ENCODE results near the gene KCTD14. TPM values are rescaled to one million over a fixed set of nuclear protein-coding genes. Genes with fewer than 3 reads are reported as not detected.
A peak's percentile ranks its signal among the peaks of the same experiment; 100 is the strongest.

Gene KCTD14
- total and polyA plus RNA-seq, 2 of the 8 experiments (the other 6 are each of a cell fraction or from before 2014, with no cell fraction given), result 21.6 to 24.9 TPM

DNA sequence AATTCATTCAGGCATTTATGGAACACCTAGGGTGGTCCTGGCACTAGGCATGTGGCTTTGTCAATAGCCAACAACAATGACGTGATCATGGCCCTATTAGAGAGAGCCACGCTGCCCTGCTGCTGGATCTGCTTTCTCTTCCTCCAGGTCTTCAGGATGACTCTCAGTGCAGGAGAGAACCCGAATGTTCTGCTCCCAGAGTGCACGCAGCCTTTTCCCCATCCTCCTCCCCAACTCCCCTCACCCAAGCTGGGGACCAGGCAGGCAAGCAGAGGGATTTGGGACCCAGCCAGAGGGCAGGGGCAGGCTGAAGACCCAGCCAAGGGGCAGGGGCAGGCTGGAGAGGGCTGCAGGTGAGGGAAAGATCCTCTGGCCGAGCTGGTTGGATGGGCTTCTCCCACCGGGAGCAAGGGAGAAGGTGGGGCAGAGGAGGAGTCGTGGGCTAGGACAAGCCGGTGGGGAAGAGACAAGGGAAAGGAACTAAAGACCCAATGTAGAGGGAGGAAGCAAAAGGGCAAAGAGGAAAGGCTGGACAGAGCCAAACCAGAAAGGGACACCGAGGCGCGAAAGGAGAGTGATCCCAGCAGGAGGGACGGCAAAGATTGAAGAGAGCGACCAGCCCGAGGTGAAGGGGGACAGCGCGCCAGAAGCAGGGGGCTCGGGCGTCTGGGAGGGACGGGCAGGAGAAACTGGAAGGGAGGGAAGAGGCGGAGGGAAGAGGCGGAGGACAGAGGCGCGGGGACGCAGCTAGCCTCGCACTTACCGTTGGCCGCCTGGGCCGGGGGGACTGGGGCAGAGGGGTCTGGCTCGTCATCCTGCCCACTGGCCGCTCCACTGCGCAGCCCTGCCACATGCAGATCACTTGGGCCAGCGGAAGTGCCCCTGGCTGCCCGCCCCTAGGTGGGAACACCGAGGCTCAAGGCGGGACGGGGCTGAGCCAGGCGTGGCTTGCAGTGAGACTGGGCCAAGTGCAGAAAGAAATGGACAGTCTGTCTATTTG is at the start of gene KCTD14 (continued):
- TF ChIP-seq PHF8 (conservative IDR thresholded peaks at IDR 0.05; ENCODE audit: low read depth, low read length), result peak; percentile 46; the same call in 1 of the 2 replicates
- no peak for TF ChIP-seq JUN (IDR thresholded peaks at IDR 0.05; ENCODE audit: low read depth, low read length)
- TF ChIP-seq POU5F1 (IDR thresholded peaks at IDR 0.05; ENCODE audit: low read depth, low read length), result no peak
- TF ChIP-seq SAP30 (IDR thresholded peaks at IDR 0.05; ENCODE audit: insufficient read depth, insufficient replicate concordance, low read length), result no peak
- no peak for TF ChIP-seq ASH2L (IDR thresholded peaks at IDR 0.05; ENCODE audit: low read length)
- TF ChIP-seq RBBP5 (IDR thresholded peaks at IDR 0.05; ENCODE audit: borderline replicate concordance, low read depth, low read length), result peak; percentile 90; the same call in 1 of the 2 replicates
- peak; percentile 34; the same call in 1 of the 2 replicates for TF ChIP-seq TBP (IDR thresholded peaks at IDR 0.05; ENCODE audit: low read depth, low read length)
- peak; percentile 24; the same call in 1 of the 2 replicates for TF ChIP-seq SUZ12 (IDR thresholded peaks at IDR 0.05; ENCODE audit: low read length)
- peak; percentile 27 for TF ChIP-seq EZH2 (IDR thresholded peaks at IDR 0.05; ENCODE audit: low read depth, low read length, severe bottlenecking)
- no peak for TF ChIP-seq MAFK (IDR thresholded peaks at IDR 0.05; ENCODE audit: low read depth, low read length)
- peak; percentile 10 to 88 for TF ChIP-seq POLR2A (IDR thresholded peaks at IDR 0.05; ENCODE audit: control extremely low read depth in 1 of 2, low read depth in 2 of 2, low read length in 2 of 2)
- TF ChIP-seq, protein P1, sequence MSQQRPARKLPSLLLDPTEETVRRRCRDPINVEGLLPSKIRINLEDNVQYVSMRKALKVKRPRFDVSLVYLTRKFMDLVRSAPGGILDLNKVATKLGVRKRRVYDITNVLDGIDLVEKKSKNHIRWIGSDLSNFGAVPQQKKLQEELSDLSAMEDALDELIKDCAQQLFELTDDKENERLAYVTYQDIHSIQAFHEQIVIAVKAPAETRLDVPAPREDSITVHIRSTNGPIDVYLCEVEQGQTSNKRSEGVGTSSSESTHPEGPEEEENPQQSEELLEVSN (IDR thresholded peaks at IDR 0.05), result peak; percentile 82
- TF ChIP-seq, protein P2, sequence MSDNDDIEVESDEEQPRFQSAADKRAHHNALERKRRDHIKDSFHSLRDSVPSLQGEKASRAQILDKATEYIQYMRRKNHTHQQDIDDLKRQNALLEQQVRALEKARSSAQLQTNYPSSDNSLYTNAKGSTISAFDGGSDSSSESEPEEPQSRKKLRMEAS (IDR thresholded peaks at IDR 0.05), result peak; percentile 91
- 0 out of 2 replicates have a peak, but pooled peaks have one; percentile 20 for TF ChIP-seq SP1 (IDR thresholded peaks at IDR 0.05; ENCODE audit: low read depth, low read length)
- 0 out of 4 replicates have a peak, but pooled peaks of 1 of the 2 experiments have one; percentile 29 for TF ChIP-seq HDAC2 (IDR thresholded peaks at IDR 0.05; ENCODE audit: borderline replicate concordance in 1 of 2, low read depth in 2 of 2, low read length in 2 of 2)
- peak; percentile 75 for TF ChIP-seq POLR2AphosphoS5 (IDR thresholded peaks at IDR 0.05; ENCODE audit: low read depth, low read length)
- peak; percentile 74 for TF ChIP-seq KDM4A (IDR thresholded peaks at IDR 0.05; ENCODE audit: low read depth, low read length, severe bottlenecking)
- TF ChIP-seq KDM1A (IDR thresholded peaks at IDR 0.05; ENCODE audit: borderline replicate concordance, low read length), result no peak
- no peak for TF ChIP-seq EGR1 (IDR thresholded peaks at IDR 0.05; ENCODE audit: borderline replicate concordance, low read depth, low read length)
- TF ChIP-seq TAF1 (IDR thresholded peaks at IDR 0.05; ENCODE audit: low read depth, low read length), result peak; percentile 79
- TF ChIP-seq TCF12 (IDR thresholded peaks at IDR 0.05; ENCODE audit: low read depth, low read length), result 0 out of 2 replicates have a peak, but pooled peaks have one; percentile 24
